ENCODE measurements around the gene SMAGP.
A peak's percentile ranks its signal among the peaks of the same experiment; 100 is the strongest.
"Not testable (repeated sequence)": the region's sequence is repeated elsewhere in the genome, so short reads cannot be mapped to it uniquely, and the experiment has no call there.

Gene SMAGP

GRCh38 chr12:51263341-51263740 lies 6.9 kb downstream of the SMAGP start:
- DNase-seq, result no peak

- DNase-seq, result no peak
Measured at GRCh38 chr12:51262758-51263177, 7.4 kb downstream of the SMAGP start.

GRCh38 chr12:51259600-51259999 lies 10.6 kb downstream of the SMAGP start:
- DNase-seq, result not testable (repeated sequence)

GRCh38 chr12:51254536-51254935 lies 15.7 kb downstream of the SMAGP start:
- DNase-seq, result no peak

- DNase-seq, result no peak
Measured at GRCh38 chr12:51253276-51253675, 16.9 kb downstream of the SMAGP start.

- no peak for DNase-seq
Measured at GRCh38 chr12:51247523-51248206, 22.6 kb downstream of the SMAGP start.

- no peak for DNase-seq
Measured at GRCh38 chr12:51246254-51246853, 23.9 kb downstream of the SMAGP start.

- DNase-seq, result no peak
Measured at GRCh38 chr12:51245476-51246253, 24.6 kb downstream of the SMAGP start.

GRCh38 chr12:51244269-51244668 lies 25.9 kb downstream of the SMAGP start:
- no peak for DNase-seq

GRCh38 chr12:51242876-51243275 lies 27.3 kb downstream of the SMAGP start:
- no peak for DNase-seq

- no peak for DNase-seq
Measured at GRCh38 chr12:51242120-51242519, 28.1 kb downstream of the SMAGP start.

GRCh38 chr12:51240971-51241370 lies 29.2 kb downstream of the SMAGP start:
- no peak for DNase-seq

- DNase-seq, result peak; percentile 98
Measured at GRCh38 chr12:51238510-51239334, 31.5 kb downstream of the SMAGP start, which contains the start of gene DAZAP2. TSS of gene DAZAP2 (plus strand) at chr12:51238826. CDS start at chr12:51238908, 82 bp downstream.

- peak; percentile 68 for DNase-seq
Measured at GRCh38 chr12:51238037-51238509, 32.1 kb downstream of the SMAGP start.

GRCh38 chr12:51234530-51234929 lies 35.7 kb downstream of the SMAGP start:
- no peak for DNase-seq

- DNase-seq, result no peak
Measured at GRCh38 chr12:51232642-51233041, 37.6 kb downstream of the SMAGP start.

- no peak for DNase-seq
Measured at GRCh38 chr12:51229116-51229809, 41.0 kb downstream of the SMAGP start.

- no peak for DNase-seq
Measured at GRCh38 chr12:51227962-51228361, 42.3 kb downstream of the SMAGP start.

GRCh38 chr12:51227112-51227511 lies 43.1 kb downstream of the SMAGP start:
- not testable (repeated sequence) for DNase-seq

- DNase-seq, result no peak
Measured at GRCh38 chr12:51225771-51226170, 44.4 kb downstream of the SMAGP start.

- DNase-seq, result no peak
Measured at GRCh38 chr12:51225234-51225633, 45.0 kb downstream of the SMAGP start.

GRCh38 chr12:51224625-51225024 lies 45.6 kb downstream of the SMAGP start:
- no peak for DNase-seq

Data from NCI-H774 (cell line).